Stimulated activated CD4-positive, alpha-beta T cell treated with anti-CD3 and anti-CD28 coated beads, TNF-alpha, amount 100 ng/mL, for 48 hours (primary cell): ENCODE results near the gene PPCDC.

Experiments
- DNase-seq, 3 donors: peaks; one replicate each; pipeline ENCODE4 v3.0.0-alpha.2; 2020; ENCODE audit warnings: low read depth in 3 of 3

PPCDC gene

DNA sequence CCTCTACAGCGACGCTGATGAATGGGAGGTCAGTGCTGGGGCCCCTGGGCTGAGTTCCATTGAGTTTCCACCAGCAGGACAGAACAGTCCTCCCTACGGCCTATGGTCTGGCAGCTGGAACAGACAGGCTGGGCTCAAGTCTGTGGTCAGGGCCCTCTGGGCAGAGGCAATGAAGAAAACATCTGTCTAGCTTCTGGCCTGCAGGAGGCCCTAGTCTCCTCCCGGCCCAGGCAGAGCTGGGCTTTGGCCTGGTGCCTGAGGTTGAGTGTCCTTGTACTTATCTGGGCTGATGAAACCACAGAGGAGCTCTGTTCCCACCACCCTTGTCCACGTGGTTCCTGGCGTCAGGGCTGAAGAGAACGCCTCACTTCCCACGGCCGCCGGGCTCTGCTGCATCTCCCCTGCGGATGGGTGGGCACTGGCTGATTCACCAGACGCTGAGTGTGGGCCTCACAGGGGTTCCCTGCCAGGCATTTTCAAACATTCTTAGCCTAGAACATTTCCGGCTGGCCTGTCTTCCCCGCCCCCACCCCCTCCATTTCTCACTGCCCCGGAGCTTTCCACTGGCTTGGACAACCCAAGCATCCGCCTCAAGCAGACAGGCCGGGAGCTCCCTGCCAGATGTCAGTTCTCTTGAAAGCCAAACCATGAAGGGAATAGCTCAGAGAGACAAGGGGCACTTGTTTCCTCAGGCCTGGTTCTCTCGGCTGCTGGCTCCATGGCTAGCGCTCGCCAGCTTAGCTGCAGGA, 20.3 kb downstream of the PPCDC start:
- no peak for DNase-seq

DNA sequence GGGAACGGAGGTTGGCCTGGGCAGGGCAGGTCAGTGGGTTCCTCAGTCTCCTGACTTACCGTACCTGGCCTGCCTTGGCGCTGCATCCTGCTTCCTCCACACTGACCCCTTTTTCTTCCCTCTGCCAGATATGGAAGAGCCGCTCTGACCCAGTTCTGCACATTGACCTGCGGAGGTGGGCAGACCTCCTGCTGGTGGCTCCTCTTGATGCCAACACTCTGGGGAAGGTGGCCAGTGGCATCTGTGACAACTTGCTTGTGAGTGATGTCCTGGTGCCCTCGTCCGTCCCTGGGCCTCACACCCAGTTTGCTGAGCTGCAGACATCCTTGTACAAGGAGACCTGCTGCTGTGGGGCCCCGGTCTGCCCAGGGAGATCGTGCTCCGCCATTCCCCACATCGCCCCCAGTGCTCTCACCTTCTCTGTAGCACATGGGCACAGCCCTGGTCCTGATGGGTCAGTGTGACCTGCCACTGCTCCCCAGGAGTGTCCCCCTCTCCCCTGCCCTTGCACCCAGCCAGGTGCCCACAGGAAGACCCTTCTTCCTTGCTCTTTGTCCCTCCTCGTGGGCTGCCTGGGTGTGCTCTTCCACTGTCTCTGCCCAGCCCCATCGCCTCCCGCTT, 21.0 kb downstream of the PPCDC start:
- DNase-seq, result no peak

DNA sequence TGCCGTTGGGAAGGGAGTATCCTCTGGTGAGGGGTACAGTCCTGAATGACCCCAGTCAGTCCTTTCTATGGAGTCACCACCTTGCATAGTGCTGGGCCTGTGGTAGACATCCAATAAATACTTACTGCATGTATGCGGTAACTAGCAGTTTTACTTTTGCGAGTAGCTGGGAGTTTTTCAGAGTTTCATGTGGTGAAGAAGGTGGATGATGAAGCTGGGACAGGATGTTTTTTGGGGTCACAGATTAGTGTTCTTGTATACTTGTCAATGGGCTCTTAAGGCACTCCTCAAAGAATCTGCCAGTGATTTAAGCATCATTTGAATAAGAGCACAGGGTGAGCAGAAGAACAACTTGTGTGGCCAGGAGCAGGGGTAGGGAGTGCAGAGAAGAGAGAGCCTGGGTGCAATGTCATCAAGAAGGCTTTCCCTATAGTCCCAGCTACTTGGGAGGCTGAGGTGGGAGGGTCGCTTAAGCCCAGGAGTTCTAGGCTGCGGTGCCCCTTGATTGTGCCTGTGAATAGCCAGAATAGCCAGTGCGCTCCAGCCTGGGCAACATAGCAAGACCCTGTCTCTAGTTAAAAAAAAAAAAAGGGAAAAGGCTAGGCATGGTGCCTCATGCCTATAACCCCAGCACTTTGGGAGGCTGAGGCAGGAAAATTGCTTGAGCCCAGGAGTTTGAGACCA, 22.1 kb downstream of the PPCDC start:
- DNase-seq, result no peak

DNA sequence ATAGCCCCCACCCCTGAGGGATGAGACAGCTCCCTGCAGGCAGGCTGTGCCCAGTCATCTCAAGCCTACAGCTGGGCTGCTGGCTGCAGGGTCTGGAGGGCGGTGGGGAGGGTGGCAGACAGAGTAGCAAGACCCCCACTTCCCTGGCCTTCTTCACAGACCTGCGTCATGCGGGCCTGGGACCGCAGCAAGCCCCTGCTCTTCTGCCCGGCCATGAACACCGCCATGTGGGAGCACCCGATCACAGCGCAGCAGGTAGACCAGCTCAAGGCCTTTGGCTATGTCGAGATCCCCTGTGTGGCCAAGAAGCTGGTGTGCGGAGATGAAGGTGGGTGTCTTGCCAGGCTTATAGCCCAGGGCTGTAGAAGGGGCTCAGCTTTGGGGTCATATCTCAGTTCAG, 25.0 kb downstream of the PPCDC start:
- no peak for DNase-seq

GRCh38 chr15:75049392-75049791, 26.0 kb downstream of the PPCDC start:
- DNase-seq, result no peak

- DNase-seq, result no peak
These were observed 26.9 kb downstream of the PPCDC start for GRCh38 chr15:75050283-75050682.

GRCh38 chr15:75051191-75051608, 27.8 kb downstream of the PPCDC start:
- no peak for DNase-seq

GRCh38 chr15:75051711-75052110, 28.3 kb downstream of the PPCDC start:
- no peak for DNase-seq

GRCh38 chr15:75052972-75053747, 29.8 kb downstream of the PPCDC start:
- DNase-seq, result no peak

DNA sequence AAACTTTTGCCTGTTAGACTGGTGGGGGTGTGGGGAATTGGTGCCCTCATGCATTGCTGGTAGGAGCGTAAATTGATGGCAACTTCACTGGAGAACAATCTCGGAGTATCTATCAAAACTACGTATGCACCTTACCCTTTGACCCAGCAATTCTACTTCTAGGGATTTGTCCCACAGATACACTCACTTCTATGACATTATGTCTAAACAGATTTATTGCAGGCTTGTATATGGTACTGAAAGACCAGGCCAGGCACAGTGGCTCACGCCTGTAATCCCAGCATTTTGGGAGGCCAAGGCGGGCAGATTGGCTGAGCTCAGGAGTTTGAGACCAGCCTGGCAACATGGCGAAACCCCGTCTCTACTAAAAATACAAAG, 30.3 kb downstream of the PPCDC start:
- DNase-seq, result no peak

DNA sequence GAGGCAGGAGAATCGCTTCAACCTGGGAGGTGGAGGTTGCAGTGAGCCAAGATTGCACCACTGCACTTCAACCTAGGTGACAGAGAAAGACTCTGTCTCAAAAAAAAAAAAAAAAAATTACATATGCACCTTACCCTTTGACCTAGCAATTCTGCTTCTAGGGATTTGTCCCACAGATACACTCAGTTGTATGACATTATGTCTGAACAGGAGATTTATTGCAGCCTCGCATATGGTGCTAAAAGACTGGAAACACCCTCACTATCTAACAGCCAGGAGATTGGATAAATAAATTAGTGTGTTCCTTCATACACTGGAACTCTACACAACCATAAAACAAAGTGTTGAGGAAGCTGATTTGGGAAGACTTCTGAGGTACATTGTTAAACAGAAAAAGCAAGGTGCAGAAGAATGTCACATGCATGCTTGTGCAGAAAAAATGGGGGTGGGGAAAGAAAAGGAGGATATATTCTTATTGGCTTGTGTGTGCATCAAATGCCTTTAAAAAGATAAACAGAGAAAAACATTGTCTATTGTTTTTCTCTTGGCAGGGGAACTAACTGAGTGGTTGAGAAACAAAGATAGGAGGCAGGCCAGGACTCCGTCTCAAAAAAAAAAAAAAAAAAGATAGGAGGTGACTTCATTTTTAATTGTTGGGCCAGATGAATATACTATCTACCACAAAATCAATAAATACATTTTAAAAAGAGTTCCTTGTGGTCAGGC, 30.9 kb downstream of the PPCDC start:
- no peak for DNase-seq

DNA sequence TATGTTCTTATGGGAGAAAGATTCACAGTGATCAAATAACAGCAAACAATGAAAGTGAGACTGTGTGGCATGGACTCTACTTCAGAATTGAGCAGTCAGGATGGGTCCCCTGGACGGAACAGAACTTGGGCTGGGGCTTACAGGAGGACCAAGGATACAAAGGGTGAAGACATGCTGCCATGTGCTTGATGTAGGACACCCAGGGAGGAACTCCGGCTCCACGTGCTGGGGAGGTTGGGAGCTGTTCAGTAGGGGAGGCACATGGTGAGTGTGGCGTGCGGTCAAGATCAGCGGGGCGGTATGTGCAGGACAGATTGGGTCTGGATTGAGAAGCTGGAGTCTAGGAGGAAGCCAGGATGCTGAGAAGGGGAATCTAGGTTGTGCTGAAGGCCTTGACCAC, 32.6 kb downstream of the PPCDC start:
- DNase-seq, result no peak

DNA sequence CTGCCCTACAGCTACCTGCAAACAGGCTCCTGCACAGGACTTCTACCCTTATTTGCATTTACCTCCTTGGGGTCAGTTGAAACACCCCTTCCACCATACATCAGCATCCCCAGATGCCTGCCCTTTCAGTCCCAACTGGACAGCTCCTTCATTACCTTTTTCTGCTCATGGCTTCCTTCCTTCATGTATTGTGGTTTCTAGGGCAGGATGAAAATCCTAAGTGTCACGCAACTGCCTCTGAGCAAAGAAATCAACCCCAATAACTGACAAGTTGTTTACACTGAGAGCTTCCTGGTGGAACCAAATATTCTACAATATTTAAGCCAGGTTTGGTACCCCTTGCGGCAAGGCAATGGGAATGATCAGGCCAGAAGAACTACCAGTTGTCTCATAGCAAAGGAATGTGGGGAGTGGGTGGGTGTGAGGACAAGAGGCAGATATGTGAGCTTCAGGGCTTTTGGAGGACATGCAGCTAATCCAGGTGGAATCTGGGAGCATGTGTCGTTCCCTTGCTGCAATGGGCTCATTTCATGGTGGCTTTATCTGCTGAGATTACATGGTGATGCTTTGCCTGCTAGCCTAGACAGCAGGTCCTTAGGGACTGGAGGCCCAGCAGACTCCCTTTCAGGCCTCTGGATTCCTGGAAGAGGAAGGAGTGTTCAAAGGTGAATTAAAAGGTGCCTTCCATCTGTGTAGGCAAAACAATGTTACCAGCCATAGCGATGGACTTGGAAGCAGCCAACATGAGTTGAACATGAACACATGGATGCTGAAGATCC, 34.9 kb downstream of the PPCDC start:
- DNase-seq, result no peak

DNA sequence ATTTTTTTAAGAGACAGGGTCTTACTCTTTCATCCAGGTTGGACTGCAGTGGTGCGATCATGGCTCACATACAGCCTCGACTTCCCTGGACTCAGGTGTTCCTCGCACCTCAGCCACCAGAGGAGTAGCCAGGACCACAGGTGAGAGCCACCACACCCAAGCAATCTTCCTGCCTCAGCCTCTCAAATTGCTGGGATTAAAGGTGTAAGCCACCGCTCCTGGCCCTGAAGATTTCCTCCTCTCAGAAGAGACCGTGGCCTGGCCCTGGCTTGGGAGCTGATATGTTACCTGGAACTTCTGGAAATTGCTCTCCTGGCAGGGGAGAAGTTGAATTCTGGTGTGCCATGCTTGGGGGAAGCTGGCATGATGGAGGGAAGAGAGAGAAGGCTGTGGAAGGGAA, 36.2 kb downstream of the PPCDC start:
- no peak for DNase-seq

- DNase-seq, result no peak
These were observed 37.9 kb downstream of the PPCDC start for GRCh38 chr15:75061272-75061671.

DNA sequence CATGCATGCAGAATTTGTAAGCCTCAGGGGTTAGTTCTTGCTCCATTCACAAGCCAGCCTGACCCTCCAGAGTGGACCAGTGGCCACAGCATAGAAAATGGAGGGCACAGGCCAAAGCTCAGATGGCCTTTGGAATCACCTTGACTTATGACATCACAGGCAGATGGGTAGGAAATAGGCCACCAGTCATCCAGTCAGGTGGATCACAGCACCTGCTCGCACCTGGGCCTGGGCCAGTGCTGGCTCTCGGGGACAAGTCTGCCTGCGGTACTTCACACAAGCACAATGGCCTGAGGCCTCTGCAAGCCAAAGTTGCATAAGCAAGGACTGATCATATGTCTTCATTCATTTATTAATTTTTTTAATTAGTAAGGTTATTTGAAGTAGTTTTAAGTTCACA, 39.3 kb downstream of the PPCDC start:
- DNase-seq, result no peak

- DNase-seq, result no peak
These were observed 39.9 kb downstream of the PPCDC start for GRCh38 chr15:75063338-75063737.

- DNase-seq, result no peak
These were observed 40.5 kb downstream of the PPCDC start for GRCh38 chr15:75063889-75064288.

DNA sequence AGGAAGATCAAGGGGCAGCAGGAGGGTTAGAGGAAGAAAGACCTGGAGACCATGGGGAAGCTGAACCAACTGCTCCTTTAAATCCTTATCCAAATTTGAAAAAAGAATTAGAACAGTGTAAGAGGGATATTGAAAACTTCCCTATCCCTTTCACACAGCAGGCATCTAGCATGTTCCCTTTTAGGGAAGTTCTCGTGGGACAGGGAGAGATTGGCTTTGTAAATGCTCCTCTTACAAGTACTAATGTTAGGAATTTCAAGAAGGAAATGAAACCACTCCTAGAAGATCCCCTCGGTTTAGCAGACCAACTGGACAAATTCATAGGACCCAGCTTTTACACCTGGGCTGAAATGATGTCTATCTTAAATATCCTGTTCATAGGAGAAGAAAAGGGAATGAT, 41.5 kb downstream of the PPCDC start:
- no peak for DNase-seq

DNA sequence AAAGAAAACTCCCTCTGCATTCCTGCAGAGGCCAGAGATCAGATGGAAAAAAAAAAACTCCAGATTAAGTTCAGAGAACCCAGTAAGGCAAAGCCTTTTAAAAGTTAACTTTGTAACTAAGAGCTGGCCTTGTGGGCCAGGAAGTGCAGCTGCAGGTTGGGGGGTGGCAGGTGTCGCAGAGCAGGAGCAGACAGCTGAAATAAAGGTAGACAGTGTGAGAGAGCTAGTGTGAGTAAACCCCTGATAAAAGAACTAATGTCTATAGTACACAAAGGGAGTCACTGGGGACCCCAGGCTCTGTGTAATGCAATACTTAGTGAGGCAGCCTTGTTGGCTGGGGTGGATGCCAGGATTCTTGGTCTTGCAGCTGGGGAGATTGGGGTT, 42.1 kb downstream of the PPCDC start:
- DNase-seq, result no peak
